ENCODE data around the gene GSC.
"Not testable (repeated sequence)": the region's sequence is repeated elsewhere in the genome, so short reads cannot be mapped to it uniquely, and the experiment has no call there.

GSC gene

GRCh38 chr14:94738097-94738496, 31.8 kb downstream of the GSC start:
- DNase-seq, result no peak

GRCh38 chr14:94728950-94729349, 41.0 kb downstream of the GSC start:
- no peak for DNase-seq

DNA sequence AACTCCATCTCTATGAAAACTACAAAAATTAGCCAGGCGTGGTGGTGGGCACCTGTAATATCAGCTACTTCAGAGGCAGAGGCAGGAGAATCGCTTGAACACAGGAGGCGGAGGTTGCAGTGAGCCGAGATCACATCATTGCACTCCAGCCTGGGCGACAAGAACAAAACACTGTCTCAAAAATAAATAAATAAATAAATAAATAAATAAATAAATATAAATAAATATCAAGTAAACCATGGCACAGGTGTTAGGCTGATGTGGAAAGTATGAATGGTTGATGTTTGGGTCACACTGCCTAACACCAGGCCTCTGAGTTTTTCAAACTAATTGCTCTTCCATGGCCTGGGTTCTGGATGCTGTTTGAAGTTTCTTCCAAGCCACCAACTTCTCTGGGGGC, 41.5 kb downstream of the GSC start:
- DNase-seq, result not testable (repeated sequence)

DNA sequence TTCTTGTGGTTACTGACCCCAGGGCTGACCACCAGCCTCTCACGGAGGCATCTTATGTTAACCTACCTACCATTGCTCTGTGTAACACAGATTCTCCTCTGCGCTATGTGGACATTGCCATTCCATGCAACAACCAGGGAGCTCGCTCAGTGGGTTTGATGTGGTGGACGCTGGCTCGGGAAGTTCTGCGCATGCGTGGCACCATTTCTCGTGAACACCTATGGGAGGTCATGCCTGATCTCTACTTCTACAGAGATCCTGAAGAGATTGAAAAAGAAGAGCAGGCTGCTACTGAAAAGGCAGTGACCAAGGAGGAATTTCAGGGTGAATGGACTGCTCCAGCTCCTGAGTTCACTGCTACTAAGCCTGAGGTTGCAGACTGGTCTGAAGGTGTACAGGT, 43.3 kb downstream of the GSC start:
- DNase-seq, result not testable (repeated sequence)

GRCh38 chr14:94724993-94725392, 44.9 kb downstream of the GSC start:
- DNase-seq, result no peak

DNA sequence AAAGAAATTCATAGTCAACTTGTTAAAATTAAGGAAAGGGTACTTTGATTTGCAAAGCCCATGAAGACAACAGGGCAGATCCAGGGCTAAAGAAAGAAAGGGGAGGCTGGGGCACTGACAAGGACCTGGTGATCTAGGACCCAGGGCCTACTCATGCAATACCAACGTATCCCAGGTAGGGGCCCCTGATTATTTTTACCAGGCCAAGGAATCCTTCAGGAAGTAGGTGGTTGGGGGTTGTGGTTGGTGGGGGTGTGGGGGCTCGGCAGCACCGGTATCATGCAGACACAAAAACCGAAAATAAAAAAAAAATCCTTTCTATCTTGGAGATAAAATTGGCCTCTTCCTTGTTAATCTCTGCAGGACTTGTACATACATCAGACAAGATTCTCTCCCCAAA, 47.5 kb downstream of the GSC start:
- no peak for DNase-seq

Data from NCI-H510A treated with DMSO at 0.1 percent for 48 hours (cell line).